GM21360 (cell line): Measurements from ENCODE around the gene S100A9.
"Not testable (repeated sequence)": the region's sequence is repeated elsewhere in the genome, so short reads cannot be mapped to it uniquely, and the experiment has no call there.

Experiments used
- ATAC-seq: cut with Tn5 transposase; IDR thresholded peaks from one replicate; pipeline ENCODE4 v1.9.1; 2021; ENCODE audit warnings: mild to moderate bottlenecking, moderate library complexity; ENCODE audit not compliant: unreplicated experiment

The S100A9 gene

DNA sequence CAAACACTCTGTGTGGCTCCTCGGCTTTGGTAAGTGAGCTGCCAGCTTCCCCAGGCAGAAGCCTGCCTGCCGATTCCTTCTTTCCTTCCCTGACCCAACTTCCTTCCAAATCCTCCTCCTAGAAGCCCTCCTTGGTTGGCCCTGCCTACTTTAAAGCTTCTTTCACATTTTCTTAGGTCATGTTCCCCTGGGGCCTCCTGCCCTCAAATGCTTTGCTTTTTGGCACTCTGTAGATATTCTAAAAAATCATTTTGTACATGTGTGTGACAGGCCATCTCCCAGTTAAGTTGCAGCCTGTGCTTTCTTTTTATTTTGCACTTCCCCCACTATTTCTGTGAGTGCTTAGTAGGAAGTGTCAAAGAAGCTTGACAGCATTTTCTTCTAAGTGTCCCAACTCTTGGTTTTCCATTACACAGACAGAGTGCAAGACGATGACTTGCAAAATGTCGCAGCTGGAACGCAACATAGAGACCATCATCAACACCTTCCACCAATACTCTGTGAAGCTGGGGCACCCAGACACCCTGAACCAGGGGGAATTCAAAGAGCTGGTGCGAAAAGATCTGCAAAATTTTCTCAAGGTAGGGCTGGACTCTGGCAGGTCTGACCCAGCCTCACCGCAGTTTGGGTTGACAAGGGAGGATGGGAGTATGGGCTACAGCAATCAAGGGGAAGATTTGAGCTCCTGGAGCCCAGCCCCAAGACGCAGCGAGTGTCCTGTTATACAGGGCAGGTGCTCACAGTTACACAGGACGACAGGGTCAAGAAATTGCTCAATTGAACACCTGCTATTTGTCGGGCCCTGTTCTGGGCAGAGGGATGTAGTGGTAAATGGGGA, at the start of gene S100A9:
Gene S100A9 (plus strand): TSS at position 2 of the 838 bp plus-strand sequence. CDS start 430 bp downstream, at position 432.
- no peak for ATAC-seq

- ATAC-seq, result no peak
Observed at GRCh38 chr1:153308540-153308939, 49.1 kb upstream of the S100A9 start.

DNA sequence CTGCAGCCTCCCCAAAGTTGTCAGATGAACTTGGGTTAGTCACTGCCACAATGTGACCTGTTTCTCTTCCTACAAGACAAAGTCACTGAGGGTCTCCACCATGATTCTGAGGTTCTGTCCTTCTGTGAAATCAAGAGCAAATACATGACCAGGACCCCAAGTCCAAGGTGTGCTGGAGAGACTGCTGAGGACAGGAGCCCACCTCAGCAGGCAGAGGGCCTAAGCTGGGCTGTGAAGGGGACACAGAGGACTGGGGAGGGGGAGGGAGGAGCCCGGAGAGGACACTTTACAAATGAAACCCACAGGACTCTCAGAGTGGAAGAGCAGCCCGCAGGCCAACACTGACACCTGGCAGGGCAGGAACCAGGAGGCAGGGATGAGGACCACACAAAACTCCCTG, 48.2 kb upstream of the S100A9 start:
- ATAC-seq, result no peak

GRCh38 chr1:153310526-153310925, 47.1 kb upstream of the S100A9 start:
- no peak for ATAC-seq

- ATAC-seq, result no peak
Observed at GRCh38 chr1:153312570-153313186, 45.0 kb upstream of the S100A9 start, which contains the start of gene PGLYRP3. Gene PGLYRP3 (minus strand): TSS chr1:153312952. CDS start chr1:153310665, 2,287 bp downstream.

DNA sequence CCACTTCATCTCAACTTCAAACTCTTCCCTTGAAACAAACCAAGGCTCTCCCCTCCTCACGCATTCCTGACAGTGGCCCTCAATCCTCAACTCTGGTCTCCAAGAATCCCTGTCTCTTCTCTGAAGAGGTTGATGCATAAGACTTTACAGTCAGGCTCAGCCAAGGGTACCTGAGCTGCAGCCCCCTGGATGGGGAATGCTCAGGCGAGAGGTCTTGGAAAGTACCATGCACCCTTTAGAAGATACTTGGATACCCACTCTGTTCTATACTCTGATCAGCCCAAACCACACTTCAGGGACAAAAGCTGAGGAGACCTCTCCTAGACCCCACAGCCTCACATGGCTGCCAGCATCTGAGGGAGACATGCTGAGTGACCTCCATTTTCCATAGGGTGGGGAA, 44.4 kb upstream of the S100A9 start:
- no peak for ATAC-seq

DNA sequence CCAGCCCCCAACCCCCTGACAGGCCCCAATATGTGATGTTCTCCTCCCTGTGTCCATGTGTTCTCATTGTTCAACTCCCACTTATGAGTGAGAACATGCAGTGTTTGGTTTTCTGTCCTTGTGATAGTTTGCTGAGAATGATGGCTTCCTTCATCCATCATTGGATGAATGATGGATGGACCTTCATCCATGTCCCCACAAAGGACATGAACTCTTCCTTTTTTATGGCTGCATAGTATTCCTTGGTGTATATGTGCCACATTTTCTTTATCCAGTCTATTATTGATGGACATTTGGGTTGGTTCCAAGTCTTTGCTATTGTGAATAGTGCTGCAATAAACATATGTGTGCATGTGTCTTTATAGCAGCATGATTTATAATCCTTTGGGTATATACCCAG, 43.3 kb upstream of the S100A9 start:
- not testable (repeated sequence) for ATAC-seq

DNA sequence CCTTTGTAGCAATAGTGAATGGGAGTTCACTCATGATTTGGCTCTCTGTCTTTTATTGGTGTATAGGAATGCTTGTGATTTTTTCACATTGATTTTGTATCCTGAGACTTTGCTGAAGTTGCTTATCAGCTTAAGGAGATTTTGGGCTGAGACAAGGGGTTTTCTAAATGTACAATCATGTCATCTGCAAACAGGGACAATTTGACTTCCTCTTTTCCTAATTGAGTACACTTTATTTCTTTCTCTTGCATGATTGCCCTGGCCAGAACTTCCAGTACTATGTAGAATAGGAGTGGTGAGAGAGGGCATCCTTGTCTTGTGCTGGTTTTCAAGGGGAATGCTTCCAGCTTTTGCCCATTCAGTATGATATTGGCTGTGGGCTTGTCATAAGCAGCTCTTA, 41.6 kb upstream of the S100A9 start:
- not testable (repeated sequence) for ATAC-seq

GRCh38 chr1:153318145-153318544, 39.5 kb upstream of the S100A9 start:
- ATAC-seq, result not testable (repeated sequence)

DNA sequence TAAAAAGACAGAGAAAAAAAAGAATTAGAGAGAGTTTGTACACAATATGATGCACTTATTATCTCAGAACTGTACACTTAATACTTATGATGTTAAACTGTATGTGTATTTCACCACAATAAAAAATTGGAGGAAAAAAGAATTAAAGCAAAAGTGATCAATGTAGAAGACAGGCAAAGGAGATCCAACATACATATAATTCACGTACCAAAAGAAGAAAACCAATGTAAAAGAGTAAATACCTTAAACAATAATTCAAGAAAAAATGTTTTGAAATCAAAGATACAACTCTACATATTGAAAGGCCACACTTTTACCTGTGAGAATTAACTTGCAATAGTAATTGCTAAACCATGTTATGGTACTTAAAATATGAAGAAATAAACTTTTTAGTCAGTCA, 35.1 kb upstream of the S100A9 start:
- ATAC-seq, result no peak

GRCh38 chr1:153324912-153325311, 32.7 kb upstream of the S100A9 start:
- ATAC-seq, result no peak

DNA sequence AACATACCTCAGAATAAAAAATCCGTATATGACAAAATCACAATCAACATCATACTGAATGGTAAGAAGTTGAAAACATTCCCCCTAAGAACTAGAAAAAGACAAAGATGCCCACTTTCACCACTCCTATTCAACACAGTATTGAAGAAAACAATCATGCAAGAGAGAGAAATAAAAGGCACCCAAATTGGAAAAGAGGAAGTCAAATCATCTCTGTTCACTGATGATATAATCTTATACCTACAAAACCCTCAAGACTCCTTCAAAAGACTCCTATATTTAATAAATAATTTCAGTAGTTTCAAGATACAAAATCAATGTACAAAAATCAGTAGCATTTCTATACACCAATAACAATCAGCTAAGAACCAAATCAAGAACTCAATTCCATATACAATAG, 23.8 kb upstream of the S100A9 start:
- no peak for ATAC-seq

DNA sequence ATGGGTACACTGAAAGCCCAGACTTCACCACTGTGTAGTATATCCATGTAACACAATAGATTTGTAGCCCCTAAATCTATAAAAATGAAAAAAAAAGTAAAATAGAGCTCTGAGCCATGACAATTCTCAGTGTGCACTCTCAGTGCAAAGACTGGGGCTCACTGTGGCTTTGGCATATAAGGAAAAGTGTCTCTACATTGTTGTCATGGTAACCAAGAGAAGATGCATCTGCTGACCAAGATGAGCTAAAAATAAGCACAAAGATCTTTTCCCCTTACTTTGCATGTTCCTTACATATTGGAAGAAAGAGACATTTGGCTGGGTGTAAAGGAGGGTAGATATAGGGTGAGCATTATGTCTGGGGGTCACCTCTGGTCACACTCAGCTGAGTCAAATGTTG, 21.0 kb upstream of the S100A9 start:
- ATAC-seq, result no peak

GRCh38 chr1:153337980-153338853, 19.4 kb upstream of the S100A9 start:
- ATAC-seq, result no peak

- ATAC-seq, result no peak
Observed at GRCh38 chr1:153339802-153340201, 17.9 kb upstream of the S100A9 start.

DNA sequence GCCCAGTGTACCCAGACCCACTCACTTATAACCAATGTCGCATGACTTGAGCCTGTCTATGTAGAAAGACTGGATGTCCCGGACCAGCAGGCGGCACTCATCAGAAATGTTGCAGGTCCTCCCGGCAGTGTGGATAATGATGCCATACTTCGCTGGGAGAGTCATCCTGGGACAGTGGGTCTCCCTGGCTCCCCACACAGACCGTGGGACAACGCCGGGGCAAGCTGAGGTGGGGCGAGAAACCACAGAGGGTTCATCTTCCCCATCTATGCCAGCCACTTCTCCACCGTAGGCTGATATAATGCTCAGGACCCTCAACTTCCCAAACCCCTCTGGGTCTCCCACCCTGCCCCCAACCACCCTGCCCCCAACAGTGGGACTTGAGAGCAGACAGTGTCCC, 17.3 kb upstream of the S100A9 start:
- ATAC-seq, result no peak

- no peak for ATAC-seq
Observed at GRCh38 chr1:153341431-153341934, 16.2 kb upstream of the S100A9 start.

DNA sequence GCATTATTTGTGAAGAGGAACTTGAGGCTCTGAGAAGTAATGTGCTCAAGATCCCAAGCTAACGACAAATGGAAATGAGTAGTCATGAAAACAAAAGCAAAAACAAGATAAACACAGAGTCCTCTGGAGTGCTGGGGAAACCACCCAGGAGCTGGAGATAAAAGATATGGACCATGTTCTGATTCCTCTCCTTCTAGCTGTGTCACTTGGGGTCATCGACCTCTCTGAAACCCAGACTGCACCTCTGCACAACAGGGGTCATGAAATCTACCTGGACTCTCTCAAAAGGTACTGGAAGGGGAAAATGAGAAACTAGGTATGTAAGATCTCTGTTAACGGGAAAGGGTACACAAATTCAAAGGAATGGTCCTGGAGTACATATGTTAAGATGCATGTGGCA, 15.5 kb upstream of the S100A9 start:
- no peak for ATAC-seq

DNA sequence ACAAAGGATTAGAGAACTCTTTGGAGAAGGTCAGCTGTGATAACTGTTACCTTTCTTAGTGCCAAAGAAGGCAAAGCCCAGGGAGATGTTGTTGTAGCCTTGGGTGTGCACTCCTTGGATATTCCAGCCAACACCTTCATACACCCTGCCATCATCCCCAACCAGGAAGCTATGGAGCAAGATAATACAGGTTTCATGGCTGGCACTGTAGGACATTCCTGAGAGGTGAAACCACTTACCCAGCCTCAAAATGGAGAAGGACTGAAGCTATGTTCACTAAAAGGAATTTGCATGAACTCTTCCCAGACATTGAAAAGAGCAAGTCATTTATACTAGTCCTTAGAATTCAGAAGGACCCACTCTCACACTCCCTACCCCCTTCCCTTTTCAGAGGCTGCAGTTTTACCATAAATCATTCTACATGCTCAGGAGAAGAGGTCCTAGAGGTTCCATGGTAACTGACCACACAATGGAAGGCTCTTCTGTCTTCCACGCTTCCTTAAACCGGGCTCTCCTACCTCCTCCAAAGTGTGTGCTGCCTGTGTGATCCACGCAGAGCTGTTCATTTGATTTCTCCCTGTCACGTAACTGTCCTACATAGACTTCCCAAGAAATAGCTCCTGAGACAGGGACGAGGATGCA, 14.5 kb upstream of the S100A9 start:
- ATAC-seq, result no peak

DNA sequence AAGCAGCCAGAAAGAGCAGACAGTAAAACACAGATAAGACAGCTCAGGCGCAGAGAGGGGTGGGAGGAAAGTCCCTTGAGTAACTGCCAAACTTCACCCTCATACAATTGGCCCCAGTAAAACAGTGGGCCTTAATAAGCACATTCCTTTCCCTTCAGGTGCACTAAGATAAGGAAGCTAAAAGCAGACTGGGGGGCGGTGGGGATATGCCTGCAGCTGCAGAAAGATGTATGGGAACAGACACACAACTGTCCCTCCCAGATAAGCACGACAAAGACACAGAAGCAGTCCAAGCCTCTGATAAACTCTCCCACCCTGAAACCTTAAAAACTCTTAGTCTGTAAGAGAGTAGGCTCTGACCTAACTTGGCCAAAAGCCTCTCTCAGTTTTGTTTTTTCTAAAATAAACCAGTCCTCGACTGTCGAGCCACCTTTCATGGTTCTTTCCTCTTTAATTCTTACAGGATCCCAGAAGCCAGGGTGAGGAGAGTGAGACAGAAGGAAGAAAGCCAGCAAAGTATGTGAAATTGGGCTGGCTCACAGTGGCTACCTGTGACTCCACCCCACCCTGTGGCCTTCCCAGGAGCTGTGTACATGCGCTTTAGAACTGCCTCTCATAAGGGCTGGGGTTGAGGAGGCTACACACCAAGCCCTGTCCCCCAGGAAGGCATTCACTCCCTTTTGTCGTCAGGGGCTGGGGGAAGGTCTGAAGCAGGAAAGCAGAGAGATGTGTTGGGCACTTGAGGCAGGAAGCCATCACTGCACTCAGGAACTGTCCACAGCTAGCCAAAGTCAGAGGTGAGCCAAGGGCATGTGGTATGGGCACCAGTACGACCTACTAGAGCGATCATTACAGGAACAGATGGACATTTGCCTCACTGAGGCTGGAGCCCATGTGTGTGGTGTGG, 13.6 kb upstream of the S100A9 start:
- ATAC-seq, result no peak
